ENCODE results near the gene TSPAN5. TPM values are rescaled to one million over a fixed set of nuclear protein-coding genes. Genes with fewer than 3 reads are reported as not detected.
"Not testable (repeated sequence)": the region's sequence is repeated elsewhere in the genome, so short reads cannot be mapped to it uniquely, and the experiment has no call there.

The TSPAN5 gene
- total RNA-seq (10 to 100 TPM in 3 of 5 experiments, 1 to 10 TPM in 2; 3.3 to 31.6 (median 10.9) TPM), polyA plus RNA-seq (1 to 10 TPM; 6.8 to 7.8 TPM), total RNA-seq (7.0 reads per million, percentile 29 among the genes with 10 or more reads in this experiment)

GRCh38 chr4:98658287-98659105, at the start of gene TSPAN5:
TSS of gene TSPAN5 (minus strand) at chr4:98658611.
- CTCF ChIA-PET: interaction anchor here (0.6 to 1.6 kb wide), 5 partner anchors 11 to 191 kb away, joined by 3 to 4 read pairs (median 3); no protein-coding TSS in a partner anchor
- H3K36me3 Mint-ChIP-seq: peaks cover 0 to 13% (median 0%) of the 10 kb centered on the region in 5 donors
- peak; percentile 87 for ATAC-seq

DNA sequence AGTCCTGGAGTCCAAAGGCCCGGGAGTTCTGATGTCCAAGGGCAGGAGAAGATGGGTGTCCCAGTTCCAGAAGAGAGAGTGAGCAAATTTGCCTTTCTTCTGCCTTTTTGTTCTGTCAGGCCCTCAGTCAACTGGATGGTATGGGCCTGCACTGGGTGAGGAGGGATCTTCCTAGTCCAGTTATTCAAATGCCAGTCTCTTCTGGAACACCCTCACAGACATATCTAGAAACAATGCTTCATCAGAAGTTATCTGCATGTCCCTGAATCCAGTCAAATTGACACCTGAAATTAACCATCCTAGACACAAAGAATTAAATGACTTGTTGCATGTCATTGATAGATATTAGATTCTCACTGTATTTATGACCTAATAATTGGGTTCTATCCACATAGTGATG, 48.5 kb upstream of the TSPAN5 start:
- Mint-ChIP-seq H3K4me3 (peak overlapping the region; percentile 7 to 87 (median 80)), H3K36me3 (peaks cover 0 to 55% (median 14%) of the 10 kb centered on the region in 5 donors), H3K4me1 (peaks cover 24 to 50% (median 41%) of the 10 kb centered on the region in 7 donors)

More at GRCh38 chr4:98658287-98659105, at the start of gene TSPAN5:
- Histone ChIP-seq H3K4me1 (ENCODE audit: control insufficient read depth in 2 of 2, insufficient read depth in 2 of 2, low read length in 2 of 2) (peaks cover 32 to 40% of the 10 kb centered on the region in 2 donors), H3K27ac (ENCODE audit: low read depth, low read length) (peak within 1 kb of the TSS; percentile 65), H3K4me3 (ENCODE audit: low read length) (peak within 1 kb of the TSS; percentile 61), H3K27me3 (ENCODE audit: control insufficient read depth in 2 of 2, insufficient read depth in 2 of 2, low read length in 2 of 2) (no peaks in the 10 kb centered on the region), H3K9me3 (ENCODE audit: control insufficient read depth in 2 of 3, low read length in 3 of 3) (no peaks in the 10 kb centered on the region), H3K36me3 (ENCODE audit: control insufficient read depth in 2 of 3, insufficient read depth in 3 of 3, low read length in 3 of 3) (no peaks in the 10 kb centered on the region)
- peak; percentile 60 to 90 (median 75) for DNase-seq
- intact Hi-C loops (cut with micrococcal nuclease): loop anchor here (1.0 to 5.0 kb wide), 10 partner anchors 16 to 431 kb away; partner anchors contain the start of genes EIF4E (in 2 of the 2), METAP1 (in 2 of the 2), ADH5 (in 1 of the 2) and RAP1GDS1 (in 1 of the 2)
- H3K27me3 Mint-ChIP-seq: no peaks in the 10 kb centered on the region
- H3K9me3 Mint-ChIP-seq: no peaks in the 10 kb centered on the region
- peak within 1 kb of the TSS; percentile 85 to 99 (median 92) for H3K4me3 Mint-ChIP-seq
- H3K27ac Mint-ChIP-seq: peak within 1 kb of the TSS; percentile 20 to 95 (median 84)
- POLR2A ChIA-PET: interaction anchor here (0.8 to 1.9 kb wide), 6 partner anchors 10 to 337 kb away, joined by 3 to 9 read pairs (median 4); partner anchors contain the start of gene METAP1
- peaks cover 56 to 87% (median 83%) of the 10 kb centered on the region in 7 donors for H3K4me1 Mint-ChIP-seq

GRCh38 chr4:98706200-98706813, 47.9 kb upstream of the TSPAN5 start:
- H3K4me3 Mint-ChIP-seq: peak overlapping the region; percentile 74 to 87 (median 80)
- H3K4me1 ChIP-seq (ENCODE audit: control insufficient read depth in 2 of 2, insufficient read depth in 2 of 2, low read length in 2 of 2): peaks cover 29 to 30% of the 10 kb centered on the region in 2 donors
- H3K27me3 Mint-ChIP-seq: no peaks in the 10 kb centered on the region
- POLR2A ChIA-PET: interaction anchor here (1.0 to 1.6 kb wide), 3 partner anchors 10 to 64 kb away, joined by 3 to 6 read pairs (median 4); no protein-coding TSS in a partner anchor
- CTCF ChIA-PET: no interaction called here
- DNase-seq: peak in 7 of 9 donors; percentile 21 to 76 (median 71)
- H3K9me3 Mint-ChIP-seq: peaks cover 4 to 51% (median 20%) of the 10 kb centered on the region in 11 donors
- no peaks in the 10 kb centered on the region for H3K27me3 ChIP-seq (ENCODE audit: control insufficient read depth in 2 of 2, insufficient read depth in 2 of 2, low read length in 2 of 2)
- peaks cover 0 to 3% (median 0%) of the 10 kb centered on the region in 3 experiments for H3K9me3 ChIP-seq (ENCODE audit: control insufficient read depth in 2 of 3, low read length in 3 of 3)
- no peaks in the 10 kb centered on the region for H3K36me3 ChIP-seq (ENCODE audit: control insufficient read depth in 2 of 3, insufficient read depth in 3 of 3, low read length in 3 of 3)
- peak overlapping the region; percentile 40 to 93 (median 81) for H3K27ac Mint-ChIP-seq
- no peak overlapping the region for H3K27ac ChIP-seq (ENCODE audit: low read depth, low read length)
- peaks cover 24 to 50% (median 41%) of the 10 kb centered on the region in 7 donors for H3K4me1 Mint-ChIP-seq
- intact Hi-C loops (cut with micrococcal nuclease): loop anchor here (1.0 to 5.0 kb wide), 5 partner anchors 17 to 564 kb away; partner anchors contain the start of genes STPG2 (in 1 of the 2) and TSPAN5 (in 1 of the 2)
- H3K4me3 ChIP-seq (ENCODE audit: low read length): peak overlapping the region; percentile 37
- peak; percentile 96 for ATAC-seq
- H3K36me3 Mint-ChIP-seq: peaks cover 0 to 56% (median 14%) of the 10 kb centered on the region in 5 donors

More for the DNA sequence above, 48.5 kb upstream of the TSPAN5 start:
- intact Hi-C loops (cut with micrococcal nuclease): loop anchor here (1.0 to 5.0 kb wide), 5 partner anchors 18 to 565 kb away; partner anchors contain the start of genes STPG2 (in 1 of the 2) and TSPAN5 (in 1 of the 2)
- Histone ChIP-seq H3K9me3 (ENCODE audit: control insufficient read depth in 2 of 3, low read length in 3 of 3) (peaks cover 0 to 3% (median 0%) of the 10 kb centered on the region in 3 experiments), H3K27me3 (ENCODE audit: control insufficient read depth in 2 of 2, insufficient read depth in 2 of 2, low read length in 2 of 2) (no peaks in the 10 kb centered on the region), H3K36me3 (ENCODE audit: control insufficient read depth in 2 of 3, insufficient read depth in 3 of 3, low read length in 3 of 3) (no peaks in the 10 kb centered on the region), H3K4me1 (ENCODE audit: control insufficient read depth in 2 of 2, insufficient read depth in 2 of 2, low read length in 2 of 2) (peaks cover 29 to 30% of the 10 kb centered on the region in 2 donors), H3K4me3 (ENCODE audit: low read length) (peak overlapping the region; percentile 37), H3K27ac (ENCODE audit: low read depth, low read length) (no peak overlapping the region)
- peaks cover 4 to 50% (median 20%) of the 10 kb centered on the region in 11 donors for H3K9me3 Mint-ChIP-seq
- DNase-seq: no peak
- H3K27ac Mint-ChIP-seq: peak overlapping the region in 7 of 9 donors; percentile 33 to 93 (median 80)
- no peaks in the 10 kb centered on the region for H3K27me3 Mint-ChIP-seq
- ChIA-PET CTCF (no interaction called here), POLR2A (interaction anchor here (1.6 kb wide), 1 partner anchor 9 kb away, joined by 6 read pairs; no protein-coding TSS in a partner anchor)
- ATAC-seq: no peak

GRCh38 chr4:98705586-98705985, 47.2 kb upstream of the TSPAN5 start:
- Mint-ChIP-seq H3K9me3 (peaks cover 8 to 52% (median 20%) of the 10 kb centered on the region in 11 donors), H3K4me1 (peaks cover 24 to 50% (median 41%) of the 10 kb centered on the region in 7 donors), H3K4me3 (peak overlapping the region in 8 of 10 donors; percentile 74 to 87 (median 80)), H3K27ac (peak overlapping the region in 7 of 9 donors; percentile 40 to 93 (median 81)), H3K36me3 (peaks cover 0 to 59% (median 14%) of the 10 kb centered on the region in 5 donors)
- POLR2A ChIA-PET: interaction anchor here (1.0 to 1.6 kb wide), 3 partner anchors 11 to 63 kb away, joined by 3 to 6 read pairs (median 4); no protein-coding TSS in a partner anchor
- H3K9me3 ChIP-seq (ENCODE audit: control insufficient read depth in 2 of 3, low read length in 3 of 3); H3K27ac ChIP-seq (ENCODE audit: low read depth, low read length); CTCF ChIA-PET; DNase-seq; H3K27me3 Mint-ChIP-seq; ATAC-seq; H3K27me3 ChIP-seq (ENCODE audit: control insufficient read depth in 2 of 2, insufficient read depth in 2 of 2, low read length in 2 of 2); H3K36me3 ChIP-seq (ENCODE audit: control insufficient read depth in 2 of 3, insufficient read depth in 3 of 3, low read length in 3 of 3): not testable (repeated sequence)
- Histone ChIP-seq H3K4me1 (ENCODE audit: control insufficient read depth in 2 of 2, insufficient read depth in 2 of 2, low read length in 2 of 2) (peaks cover 29 to 30% of the 10 kb centered on the region in 2 donors), H3K4me3 (ENCODE audit: low read length) (peak overlapping the region; percentile 37)
- intact Hi-C loops (cut with micrococcal nuclease): loop anchor here in 1 of 2 donors (5.0 kb wide), 1 partner anchor 563 kb away; the partner anchor contains the start of gene STPG2

- ChIA-PET POLR2A (no interaction called here), CTCF (no interaction called here)
- no peaks in the 10 kb centered on the region for H3K27me3 Mint-ChIP-seq
- intact Hi-C loops (cut with micrococcal nuclease): no loop called here
- Histone ChIP-seq H3K4me1 (ENCODE audit: control insufficient read depth in 2 of 2, insufficient read depth in 2 of 2, low read length in 2 of 2) (peaks cover 10 to 12% of the 10 kb centered on the region in 2 donors), H3K27ac (ENCODE audit: low read depth, low read length) (no peak overlapping the region), H3K4me3 (ENCODE audit: low read length) (no peak overlapping the region), H3K27me3 (ENCODE audit: control insufficient read depth in 2 of 2, insufficient read depth in 2 of 2, low read length in 2 of 2) (no peaks in the 10 kb centered on the region), H3K36me3 (ENCODE audit: control insufficient read depth in 2 of 3, insufficient read depth in 3 of 3, low read length in 3 of 3) (no peaks in the 10 kb centered on the region), H3K9me3 (ENCODE audit: control insufficient read depth in 2 of 3, low read length in 3 of 3) (peaks cover 0 to 3% (median 3%) of the 10 kb centered on the region in 3 experiments)
- peaks cover 4 to 52% (median 25%) of the 10 kb centered on the region in 11 donors for H3K9me3 Mint-ChIP-seq
- peaks cover 6 to 23% (median 16%) of the 10 kb centered on the region in 7 donors for H3K4me1 Mint-ChIP-seq
- H3K4me3 Mint-ChIP-seq: no peak overlapping the region
- ATAC-seq (no peak), DNase-seq (no peak)
- H3K36me3 Mint-ChIP-seq: peaks cover 0 to 41% (median 10%) of the 10 kb centered on the region in 5 donors
- no peak overlapping the region for H3K27ac Mint-ChIP-seq
Measured at GRCh38 chr4:98700656-98701055, 42.2 kb upstream of the TSPAN5 start.
